ENCODE data around the gene KLHL15.

- TF ChIP-seq TEAD4 (IDR thresholded peaks at IDR 0.05) (no peak), MAX (IDR thresholded peaks at IDR 0.05) (no peak), CEBPB (IDR thresholded peaks at IDR 0.05) (no peak), TAF1 (IDR thresholded peaks at IDR 0.05; ENCODE audit: low read depth) (no peak), REST (IDR thresholded peaks at IDR 0.05; ENCODE audit: low read depth) (no peak), EP300 (IDR thresholded peaks at IDR 0.05; ENCODE audit: borderline replicate concordance) (no peak), RAD21 (IDR thresholded peaks at IDR 0.05; ENCODE audit: low read depth) (no peak)
Observed at GRCh38 chrX:24030597-24030996, 3.6 kb upstream of the KLHL15 start.
